ENCODE measurements around the gene DDX47.
A peak's percentile ranks its signal among the peaks of the same experiment; 100 is the strongest.

Gene DDX47

GRCh38 chr12:12779007-12779406 is 34.1 kb upstream of the DDX47 start:
- no peak for TF ChIP-seq CTCF (IDR thresholded peaks at IDR 0.05; ENCODE audit: low read depth, low read length)

GRCh38 chr12:12779529-12779928 is 33.6 kb upstream of the DDX47 start:
- peak; percentile 83 for DNase-seq (ENCODE audit: low read depth, low spot score)
- no peak overlapping the region for H3K4me3 ChIP-seq (ENCODE audit: low read depth, low read length)
- in situ Hi-C loops (cut with HindIII; ENCODE audit: low sequenced_read_pairs) = no loop called here
- no peak for TF ChIP-seq CTCF (IDR thresholded peaks at IDR 0.05; ENCODE audit: low read depth, low read length)

More at GRCh38 chr12:12779007-12779406, 34.1 kb upstream of the DDX47 start:
- no peak overlapping the region for H3K4me3 ChIP-seq (ENCODE audit: low read depth, low read length)
- no peak for DNase-seq (ENCODE audit: low read depth, low spot score)
- in situ Hi-C loops (cut with HindIII; ENCODE audit: low sequenced_read_pairs) = no loop called here

- no peak for TF ChIP-seq CTCF (IDR thresholded peaks at IDR 0.05; ENCODE audit: low read depth, low read length)
- in situ Hi-C loops (cut with HindIII; ENCODE audit: low sequenced_read_pairs) = no loop called here
- no peak overlapping the region for H3K4me3 ChIP-seq (ENCODE audit: low read depth, low read length)
- DNase-seq (ENCODE audit: low read depth, low spot score) = no peak
These were observed 29.0 kb upstream of the DDX47 start for GRCh38 chr12:12784116-12784515.

- H3K4me3 ChIP-seq (ENCODE audit: low read depth, low read length) = peak within 1 kb of the TSS; percentile 49
- DNase-seq (ENCODE audit: low read depth, low spot score) = peak; percentile 93
- in situ Hi-C loops (cut with HindIII; ENCODE audit: low sequenced_read_pairs) = no loop called here
- no peak for TF ChIP-seq CTCF (IDR thresholded peaks at IDR 0.05; ENCODE audit: low read depth, low read length)
These were observed 28.0 kb upstream of the DDX47 start, which contains the start of gene APOLD1 for GRCh38 chr12:12784911-12785814. Gene APOLD1, plus strand, starts transcription at chr12:12785659. Its CDS starts 33 bp downstream, at chr12:12785692.

GRCh38 chr12:12786351-12786705 is 26.8 kb upstream of the DDX47 start:
- peak overlapping the region; percentile 49 for H3K4me3 ChIP-seq (ENCODE audit: low read depth, low read length)
- no peak for DNase-seq (ENCODE audit: low read depth, low spot score)
- no peak for TF ChIP-seq CTCF (IDR thresholded peaks at IDR 0.05; ENCODE audit: low read depth, low read length)
- in situ Hi-C loops (cut with HindIII; ENCODE audit: low sequenced_read_pairs) = no loop called here

- in situ Hi-C loops (cut with HindIII; ENCODE audit: low sequenced_read_pairs) = no loop called here
- TF ChIP-seq CTCF (IDR thresholded peaks at IDR 0.05; ENCODE audit: low read depth, low read length) = no peak
- DNase-seq (ENCODE audit: low read depth, low spot score) = peak; percentile 82
- peak overlapping the region; percentile 51 for H3K4me3 ChIP-seq (ENCODE audit: low read depth, low read length)
These were observed 26.2 kb upstream of the DDX47 start for GRCh38 chr12:12786706-12787601.

Measured in astrocyte of the spinal cord (primary cell).